Stimulated activated CD8-positive, alpha-beta memory T cell treated with anti-CD3 and anti-CD28 coated beads, Interleukin-2, amount 100 ng/mL, for 1 hour (primary cell): ENCODE measurements around the gene CDH4.

Experiments
- DNase-seq, 2 donors: peaks; one replicate each; pipeline ENCODE4 v3.0.0-alpha.2; 2020; ENCODE audit warnings: low read depth in 2 of 2

The CDH4 gene

DNA sequence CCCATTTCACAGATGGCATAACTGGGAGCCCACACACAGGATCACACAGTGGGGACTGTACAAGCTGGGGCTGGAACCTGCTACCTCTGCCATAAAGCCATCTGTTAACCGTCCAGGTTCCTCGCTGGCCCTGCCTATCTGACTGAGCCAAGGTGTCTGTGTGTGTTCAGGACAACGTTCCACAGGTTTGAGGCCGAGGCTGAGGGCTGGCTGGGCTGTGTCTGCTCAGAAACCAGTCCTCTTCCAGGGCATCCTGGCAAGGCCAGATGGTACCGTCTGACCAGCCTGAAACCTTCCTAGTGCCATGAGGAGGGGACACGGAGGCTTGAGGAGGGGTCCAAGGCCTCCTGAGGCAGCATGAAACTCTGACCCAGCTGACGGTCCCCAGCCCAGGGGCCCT lies 663.0 kb downstream of the CDH4 start:
- no peak for DNase-seq

- DNase-seq: no peak
These were observed 664.3 kb downstream of the CDH4 start for GRCh38 chr20:61916318-61916891.

DNA sequence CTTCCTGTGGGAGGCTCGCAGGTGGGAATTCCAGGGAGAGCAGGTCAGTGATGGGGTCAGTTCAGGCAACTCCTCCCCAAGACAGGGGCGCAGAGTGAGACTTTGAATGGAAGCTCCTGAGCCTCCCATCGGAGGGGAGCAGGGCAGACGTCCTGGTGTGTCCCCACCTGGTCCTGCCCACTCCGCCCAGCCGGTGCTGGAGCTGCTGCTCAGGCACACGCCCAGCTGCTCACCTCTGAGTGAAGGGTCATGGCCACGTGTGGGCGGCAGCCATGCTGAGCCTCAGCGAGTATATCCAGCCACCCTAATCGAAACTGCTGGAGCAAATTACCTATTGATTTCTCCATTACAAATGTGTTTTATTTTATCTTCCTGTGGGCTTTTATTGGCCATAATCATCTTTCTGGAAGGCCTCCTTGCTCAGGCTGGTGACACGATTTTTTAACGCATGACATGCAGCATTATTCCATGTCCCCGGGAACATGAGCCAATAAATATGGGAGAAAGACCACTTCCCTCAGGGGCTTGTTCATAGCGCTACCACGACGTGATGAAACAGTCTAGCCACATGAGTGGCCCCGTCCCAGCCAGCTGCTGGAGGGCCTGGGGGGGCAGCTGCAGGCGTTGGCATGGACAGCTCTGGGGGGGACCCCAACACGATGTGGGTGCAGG lies 665.5 kb downstream of the CDH4 start:
- no peak for DNase-seq

GRCh38 chr20:61918548-61918947 lies 666.5 kb downstream of the CDH4 start:
- no peak for DNase-seq

GRCh38 chr20:61919239-61919638 lies 667.2 kb downstream of the CDH4 start:
- no peak for DNase-seq

DNA sequence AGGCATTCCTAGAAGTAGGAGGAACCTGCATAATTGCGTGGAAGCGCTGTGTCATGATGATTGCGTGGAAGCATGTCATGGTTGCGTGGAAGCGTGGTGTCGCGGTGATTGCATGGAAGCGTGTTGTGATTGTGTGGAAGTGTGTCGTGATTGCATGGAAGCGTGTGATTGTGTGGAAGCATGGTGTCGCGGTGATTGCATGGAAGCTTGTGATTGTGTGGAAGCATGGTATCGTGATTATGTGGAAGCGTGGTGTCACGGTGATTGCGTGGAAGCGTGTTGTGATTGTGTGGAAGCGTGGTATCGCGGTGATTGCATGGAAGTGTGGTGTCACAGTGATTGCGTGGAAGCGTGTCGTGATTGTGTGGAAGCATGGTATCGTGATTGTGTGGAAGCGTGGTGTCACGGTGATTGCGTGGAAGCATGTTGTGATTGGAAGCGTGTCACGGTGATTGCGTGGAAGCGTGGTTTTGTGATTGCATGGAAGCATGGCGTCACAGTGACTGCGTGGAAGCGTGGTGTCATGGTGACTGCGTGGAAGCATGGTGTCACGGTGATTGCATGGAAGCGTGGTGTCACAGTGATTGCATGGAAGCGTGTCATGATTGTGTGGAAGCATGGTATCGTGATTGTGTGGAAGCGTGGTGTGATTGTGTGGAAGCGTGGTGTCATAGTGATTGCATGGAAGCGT lies 667.8 kb downstream of the CDH4 start:
- DNase-seq: no peak

DNA sequence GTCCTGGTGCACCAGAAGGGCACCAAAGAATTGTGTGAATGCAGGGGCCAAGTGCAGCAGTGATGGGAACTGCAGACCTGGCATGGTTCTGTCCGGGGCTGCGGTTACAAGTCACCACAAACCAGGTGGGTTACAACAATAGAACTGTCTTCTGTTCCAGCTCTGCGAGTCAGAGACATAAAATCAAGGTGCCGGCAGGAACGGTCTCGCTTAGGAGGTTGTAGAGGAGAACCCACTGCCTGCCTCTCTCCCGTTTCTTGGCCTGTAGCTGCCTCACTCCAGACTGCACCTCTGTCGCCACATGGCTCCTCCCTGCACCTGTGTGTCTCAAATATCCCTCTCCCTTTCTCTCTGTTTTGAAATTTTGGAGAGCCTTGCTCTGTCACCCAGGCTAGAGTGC lies 670.4 kb downstream of the CDH4 start:
- DNase-seq: no peak

- no peak for DNase-seq
These were observed 670.9 kb downstream of the CDH4 start for GRCh38 chr20:61922936-61923335.

- no peak for DNase-seq
These were observed 671.5 kb downstream of the CDH4 start for GRCh38 chr20:61923371-61924166.

GRCh38 chr20:61924211-61924857 lies 672.3 kb downstream of the CDH4 start:
- no peak for DNase-seq

DNA sequence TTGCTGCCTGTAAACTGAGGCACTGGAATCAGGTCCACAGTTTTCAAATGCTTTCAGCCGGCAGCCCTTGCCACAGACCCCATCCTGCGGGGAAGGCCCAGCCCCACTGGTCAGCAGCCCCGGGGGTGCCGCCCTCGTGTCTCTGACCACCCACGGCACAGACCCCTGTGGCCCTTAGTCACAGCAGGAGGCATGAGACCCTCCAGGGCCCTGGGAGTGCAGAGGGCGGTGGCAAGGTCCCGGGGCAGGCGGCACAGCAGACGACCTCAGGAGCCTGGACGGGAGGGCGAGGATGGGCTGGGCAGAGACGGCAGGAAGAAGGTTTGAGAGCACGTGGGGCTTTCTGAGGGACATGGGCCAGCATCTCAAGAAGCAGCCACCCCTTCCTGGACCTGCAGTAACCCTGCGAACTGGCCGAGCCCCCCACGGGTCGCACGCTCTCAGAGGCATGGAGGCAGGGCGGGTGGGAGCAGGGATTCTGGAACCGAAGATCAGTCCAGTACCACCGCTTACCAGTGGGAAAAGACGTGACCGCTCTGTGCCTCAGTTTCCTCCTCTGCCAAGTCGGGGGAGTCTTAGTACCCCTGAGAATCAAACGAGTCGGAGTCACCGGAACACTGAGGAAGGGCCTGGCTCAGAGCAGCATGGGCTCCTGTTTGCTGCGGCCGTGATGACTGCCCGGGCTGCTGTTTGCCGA lies 672.9 kb downstream of the CDH4 start:
- DNase-seq: no peak

GRCh38 chr20:61925555-61926252 lies 673.6 kb downstream of the CDH4 start:
- DNase-seq: no peak

- DNase-seq: no peak
These were observed 674.2 kb downstream of the CDH4 start for GRCh38 chr20:61926253-61926613.

- DNase-seq: no peak
These were observed 674.7 kb downstream of the CDH4 start for GRCh38 chr20:61926796-61927192.

DNA sequence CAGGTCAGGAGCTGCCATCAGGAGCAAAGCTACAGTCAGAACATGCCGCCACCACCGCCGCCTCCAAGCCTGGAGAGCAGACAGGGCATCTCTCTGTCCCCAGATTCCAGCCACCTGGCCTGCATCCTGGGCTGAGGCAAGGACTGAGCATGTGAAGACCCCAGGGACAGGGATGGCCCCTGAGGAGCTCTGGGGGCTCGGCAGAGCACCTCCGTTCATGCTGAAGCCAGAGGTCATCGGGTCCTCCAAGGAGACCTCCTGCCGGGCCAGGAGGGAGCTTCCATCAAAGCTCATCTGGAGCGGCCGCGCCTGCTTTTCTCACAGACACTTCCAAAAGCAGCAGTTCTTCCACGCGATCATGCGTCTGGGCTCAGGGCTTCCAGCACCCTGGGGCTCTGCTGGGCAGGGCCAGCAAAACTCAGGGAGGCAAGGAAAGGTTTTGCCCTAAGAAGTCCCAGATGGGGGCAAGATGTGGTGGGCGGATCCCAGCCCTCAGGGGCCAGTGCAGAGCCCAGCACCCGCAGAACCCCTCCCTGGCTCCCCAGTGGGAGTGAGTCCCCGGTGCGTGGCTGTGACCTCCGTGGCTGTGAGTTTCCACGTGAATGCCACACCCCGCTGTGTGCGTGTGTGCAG lies 675.2 kb downstream of the CDH4 start:
- no peak for DNase-seq

GRCh38 chr20:61927826-61928541 lies 675.9 kb downstream of the CDH4 start:
- no peak for DNase-seq

- no peak for DNase-seq
These were observed 677.5 kb downstream of the CDH4 start for GRCh38 chr20:61929561-61929960.

- no peak for DNase-seq
These were observed 678.1 kb downstream of the CDH4 start for GRCh38 chr20:61929971-61930666.
